Stimulated activated CD4-positive, alpha-beta T cell treated with anti-CD3 and anti-CD28 coated beads, Interleukin-12 subunit alpha, Interleukin-12 subunit beta, amount 100 ng/mL, for 48 hours (primary cell): ENCODE measurements around the gene ZMYND12.

ENCODE experiments used
- DNase-seq, 3 donors: peaks; one replicate each; pipeline ENCODE4 v3.0.0-alpha.2; 2020; ENCODE audit warnings: low read depth in 2 of 3, low spot score in 1 of 3

Gene ZMYND12

DNA sequence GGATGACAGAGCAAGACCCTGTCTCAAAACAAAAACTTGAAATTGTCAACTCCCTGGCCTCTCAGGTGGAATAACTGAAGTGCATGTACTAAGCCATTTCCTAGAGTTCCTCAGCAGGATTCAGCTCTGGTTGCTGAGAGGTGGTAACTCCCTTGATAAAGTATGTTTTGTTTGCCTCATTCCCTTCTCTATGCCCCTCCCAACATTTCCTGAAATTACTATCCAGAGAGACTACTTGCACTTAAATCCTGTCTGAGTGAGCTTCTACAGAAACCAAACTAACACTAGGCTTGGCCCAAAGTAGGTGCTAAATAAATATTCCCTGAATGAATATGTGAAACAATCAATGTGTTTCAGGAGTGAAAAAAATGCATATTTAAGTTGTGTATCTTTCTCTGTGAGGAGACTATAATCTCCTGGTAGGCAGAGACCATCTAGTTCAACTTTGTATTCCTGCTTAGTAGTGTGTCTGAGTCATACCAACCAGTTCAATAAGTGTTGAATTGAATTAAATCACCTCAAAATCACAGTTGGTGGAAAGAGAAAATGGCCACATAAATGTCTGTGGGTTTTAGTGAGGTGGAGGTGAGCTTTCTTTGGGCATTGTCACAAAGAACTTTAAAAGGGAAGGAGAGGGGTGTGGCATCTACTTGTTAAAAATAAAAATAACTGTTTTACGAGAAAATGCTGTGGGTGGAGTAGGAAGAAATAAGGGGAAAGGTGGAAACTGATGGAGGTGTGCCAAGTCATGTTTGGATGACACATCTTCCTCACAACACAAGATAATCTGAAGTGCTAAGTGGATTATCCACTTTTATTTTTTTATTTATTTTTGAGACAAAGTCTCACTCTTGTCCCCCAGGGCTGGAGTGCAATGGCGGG is 62.6 kb downstream of the ZMYND12 start:
- DNase-seq, result no peak

DNA sequence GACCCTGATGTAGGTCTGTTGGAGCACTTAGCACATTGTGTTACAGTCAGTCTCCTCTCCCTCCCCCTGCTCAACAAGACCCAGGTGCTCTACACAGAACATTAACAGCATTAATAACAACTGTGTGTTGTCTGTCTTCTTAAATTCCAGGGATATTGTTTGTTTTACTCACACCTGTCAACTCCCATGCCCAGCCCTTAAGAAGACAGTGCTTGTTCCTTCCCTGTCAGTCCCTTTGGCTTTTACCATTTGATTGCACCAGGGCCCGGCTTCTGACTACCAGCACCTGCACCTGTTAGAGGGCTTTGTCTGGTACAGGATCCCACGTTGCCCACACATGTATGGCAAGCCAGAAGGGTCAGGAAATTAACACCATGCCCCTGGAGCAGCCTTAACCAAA is 63.6 kb downstream of the ZMYND12 start:
- no peak for DNase-seq

DNA sequence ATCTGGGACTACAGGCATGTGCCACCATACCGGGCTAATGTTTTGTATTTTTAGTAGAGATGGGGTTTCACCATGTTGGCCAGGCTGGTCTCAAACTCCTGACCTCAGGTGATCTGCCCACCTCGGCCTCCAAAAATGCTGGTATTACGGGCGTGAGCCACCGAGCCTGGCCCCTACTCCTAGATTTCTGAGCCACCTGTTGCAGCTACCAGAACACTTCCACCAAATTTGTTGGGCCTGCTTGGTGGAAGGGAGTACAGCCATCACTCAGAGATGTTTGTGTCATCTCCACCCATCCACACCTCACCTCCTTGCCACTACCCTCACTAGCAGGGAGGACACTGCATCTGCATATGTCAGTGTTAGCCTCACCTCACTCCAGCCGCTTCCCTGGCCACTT is 69.8 kb downstream of the ZMYND12 start:
- no peak for DNase-seq

DNA sequence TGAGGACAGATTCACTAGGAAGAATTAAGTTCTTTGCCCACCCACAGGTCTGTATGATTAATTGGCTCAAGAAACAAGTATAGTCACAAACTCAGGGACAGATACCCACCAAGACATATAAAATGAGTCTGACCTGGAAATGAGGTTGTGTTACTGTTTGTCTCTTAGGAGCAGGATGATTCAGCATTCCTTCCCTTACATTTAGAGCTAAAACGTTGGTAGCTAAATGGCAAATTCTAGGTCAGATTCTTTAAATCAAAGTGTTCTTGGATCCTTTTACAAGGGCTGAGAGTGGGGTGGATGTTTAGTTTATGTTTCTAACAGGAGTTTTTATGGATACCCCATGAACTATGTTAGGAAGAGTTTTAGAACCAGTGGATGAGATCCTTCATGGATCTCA is 70.5 kb downstream of the ZMYND12 start:
- no peak for DNase-seq

DNA sequence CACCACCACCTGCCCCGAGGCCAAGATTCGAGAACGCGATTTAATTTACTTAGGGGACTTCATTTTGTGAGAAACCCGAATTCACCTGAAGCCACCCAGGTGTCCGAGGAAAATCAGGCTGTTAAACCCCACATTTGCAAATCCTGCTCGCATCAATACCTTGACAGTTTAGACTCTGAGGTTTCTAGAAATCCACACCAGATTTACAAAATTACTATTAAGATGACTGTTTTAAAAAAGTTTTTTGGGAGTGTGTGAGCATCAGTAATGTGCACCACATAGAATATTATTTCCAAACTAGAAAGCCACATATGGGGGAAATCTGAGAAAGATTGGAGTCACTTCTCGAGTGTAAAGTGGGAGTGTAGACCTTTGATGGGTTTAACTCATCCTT is 74.5 kb downstream of the ZMYND12 start:
- no peak for DNase-seq

DNA sequence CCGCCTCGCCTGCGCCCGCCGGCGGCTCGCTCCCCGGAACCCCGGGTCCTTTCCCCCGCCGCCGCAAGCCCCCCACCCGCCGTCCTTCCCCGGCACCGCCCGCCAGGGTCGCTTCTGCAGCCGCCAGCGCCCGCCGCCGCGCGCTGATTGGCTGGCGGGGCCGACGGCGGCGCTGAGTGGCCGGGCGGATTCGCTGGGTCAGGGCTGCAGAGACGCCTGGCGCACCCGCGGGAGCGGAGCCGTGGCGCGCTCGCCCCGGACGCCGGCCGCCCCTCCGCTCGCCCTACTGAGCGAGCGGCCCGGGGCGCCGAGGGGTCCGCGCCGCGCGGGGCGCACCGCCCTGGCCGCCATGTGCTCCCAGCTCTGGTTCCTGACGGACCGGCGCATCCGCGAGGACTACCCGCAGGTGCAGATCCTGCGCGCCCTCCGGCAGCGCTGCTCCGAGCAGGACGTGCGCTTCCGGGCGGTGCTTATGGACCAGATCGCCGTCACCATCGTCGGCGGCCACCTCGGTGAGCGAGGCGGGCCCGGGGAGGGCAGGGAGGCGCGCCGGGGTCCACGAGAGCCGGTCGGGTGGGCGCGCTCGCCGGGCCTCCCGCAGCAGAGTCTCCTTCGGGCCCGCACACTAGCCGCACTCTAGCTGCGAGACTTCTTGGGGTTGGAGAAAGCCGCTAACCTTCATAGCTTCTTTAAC is 75.1 kb downstream of the ZMYND12 start, which contains the start of gene RIMKLA:
TSS of gene RIMKLA (plus strand) at position 207 of the 694 bp plus-strand sequence. CDS start at position 350, 143 bp downstream.
- peak in 2 of 3 donors; percentile 25 to 47 for DNase-seq
